ENCODE data around the gene ST7. TPM values are rescaled to one million over a fixed set of nuclear protein-coding genes. Genes with fewer than 3 reads are reported as not detected.

Gene ST7
- total and polyA plus RNA-seq, 2 of the 8 experiments (the other 6 are each of a cell fraction or from before 2014, with no cell fraction given) = 16.3 to 18.0 TPM

DNA sequence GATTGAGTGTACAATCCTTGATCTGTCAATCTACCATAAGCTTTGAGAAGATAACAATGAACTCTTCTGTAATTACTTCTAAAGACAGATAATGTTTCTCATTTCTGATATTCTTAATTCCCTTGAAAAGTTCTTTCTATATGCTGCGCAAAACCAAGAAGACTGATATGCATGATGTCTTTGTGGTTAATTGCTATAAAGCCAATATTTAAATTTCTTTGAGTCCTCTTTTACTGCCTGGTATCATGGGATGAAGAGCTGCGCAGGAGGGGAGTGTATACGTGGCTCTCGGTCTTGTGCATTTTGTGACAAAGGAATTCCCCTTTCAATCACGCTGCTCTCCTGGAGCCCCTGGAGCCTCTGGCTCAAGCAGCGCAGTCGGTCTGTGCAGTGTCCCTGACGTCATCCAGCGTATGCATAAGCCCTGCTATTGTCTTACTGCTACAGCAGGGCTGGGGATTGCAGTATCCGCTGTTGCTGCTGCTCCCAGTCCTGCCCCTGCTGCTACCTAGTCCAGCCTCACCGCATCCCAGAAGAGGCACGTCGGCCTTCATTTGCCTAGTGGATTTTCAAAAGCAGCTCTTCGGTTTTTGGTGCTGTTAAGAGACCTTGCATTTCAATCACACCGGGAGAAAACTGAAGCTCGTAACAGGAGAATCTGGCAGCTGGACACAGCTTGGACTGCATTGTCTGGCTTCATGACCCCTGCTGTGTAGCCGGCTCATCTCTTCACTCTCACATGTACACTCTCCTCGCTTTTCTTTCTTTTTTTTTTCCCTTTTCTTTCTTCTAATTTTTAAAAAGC lies 66.7 kb downstream of the ST7 start:
- H2AK5ac ChIP-seq (ENCODE audit: low read depth, low read length) = no peak overlapping the region
- no peak overlapping the region for H3K56ac ChIP-seq (replicated peaks; ENCODE audit: insufficient read length, low read depth, low read length)
- peak overlapping the region in 1 of 2 experiments; percentile 53; a peak in 2 of 4 replicates for H3K4me2 ChIP-seq (ENCODE audit: insufficient read depth in 1 of 2, low read depth in 2 of 2, low read length in 2 of 2)
- no peaks in the 10 kb centered on the region for H4K20me1 ChIP-seq (replicated peaks in 1 of 2; ENCODE audit: control insufficient read depth in 1 of 2, insufficient read depth in 2 of 2, low read length in 2 of 2)
- ChIA-PET POLR2A (ENCODE audit: partially characterized antibody) (interaction anchor here (1.0 kb wide), 1 partner anchor 33 kb away, joined by 3 read pairs; no protein-coding TSS in a partner anchor), CTCF (ENCODE audit: partially characterized antibody) (no interaction called here)
- no peak overlapping the region for H4K91ac ChIP-seq (replicated peaks; ENCODE audit: insufficient read length, low read length)
- no peak overlapping the region for H2AFZ ChIP-seq (ENCODE audit: low read length)
- no peak overlapping the region for H2BK120ac ChIP-seq (replicated peaks; ENCODE audit: low read depth, low read length)
- peaks cover 0 to 2% of the 10 kb centered on the region in 2 experiments; a peak in 1 of 4 replicates for H3K79me2 ChIP-seq (ENCODE audit: control insufficient read depth in 1 of 2, insufficient read depth in 2 of 2, low read length in 2 of 2)
- H3K27me3 ChIP-seq (replicated peaks in 1 of 4; ENCODE audit: control insufficient read depth in 3 of 4, extremely low read depth in 1 of 4, insufficient read depth in 3 of 4, low read length in 3 of 4) = no peaks in the 10 kb centered on the region
- no peak overlapping the region for H4K8ac ChIP-seq (ENCODE audit: extremely low read depth, insufficient read depth, low read length)
- peak in 1 of 2 experiments; percentile 55 for DNase-seq (ENCODE audit: low read depth in 1 of 2, low spot score in 2 of 2)
- H3K23ac ChIP-seq (ENCODE audit: insufficient read length) = no peak overlapping the region
- no peak for FAIRE-seq
- peaks cover 0 to 7% (median 4%) of the 10 kb centered on the region in 4 experiments for H3K4me1 ChIP-seq (replicated peaks in 1 of 4; ENCODE audit: control insufficient read depth in 3 of 4, insufficient read depth in 4 of 4, low read length in 3 of 4)
- TF ChIP-seq TBP (IDR thresholded peaks at IDR 0.05; ENCODE audit: low read depth, low read length) = no peak
- peak; percentile 82 for TF ChIP-seq CREB1 (IDR thresholded peaks at IDR 0.05)
- TF ChIP-seq ASH2L (IDR thresholded peaks at IDR 0.05; ENCODE audit: low read length) = peak; percentile 52
- 0 out of 2 replicates have a peak overlapping the region, but pooled peaks have one; percentile 37 for H2BK5ac ChIP-seq (ENCODE audit: low read depth, low read length)
- H3K36me3 ChIP-seq (ENCODE audit: control insufficient read depth in 2 of 4, insufficient read depth in 4 of 4, low read length in 3 of 4) = no peaks in the 10 kb centered on the region
- no peaks in the 10 kb centered on the region for H3K23me2 ChIP-seq (ENCODE audit: low read depth, low read length)
- H3K14ac ChIP-seq (ENCODE audit: insufficient read length) = no peak overlapping the region
- H3K18ac ChIP-seq (ENCODE audit: extremely low read depth, low read length) = no peak overlapping the region
- no peak overlapping the region for H2BK20ac ChIP-seq (ENCODE audit: low read length)
- H3K9me3 ChIP-seq (ENCODE audit: insufficient read depth in 2 of 2, low read depth in 1 of 2, low read length in 1 of 2) = no peaks in the 10 kb centered on the region
- no peak overlapping the region for H3K4me3 ChIP-seq (ENCODE audit: extremely low read depth in 1 of 4, insufficient read depth in 2 of 4, low read depth in 3 of 4, low read length in 4 of 4)
- no peak overlapping the region for H3K9ac ChIP-seq (replicated peaks in 1 of 4; ENCODE audit: extremely low read depth in 1 of 4, low read depth in 3 of 4, low read length in 3 of 4)
- no peak overlapping the region for H2BK15ac ChIP-seq (ENCODE audit: low read length)
- no peak overlapping the region for H3K4ac ChIP-seq (replicated peaks; ENCODE audit: insufficient read length, low read depth, low read length)
- H3K27ac ChIP-seq (ENCODE audit: low read depth, low read length) = no peak overlapping the region; the same call in 1 of the 2 replicates
- H4K5ac ChIP-seq (ENCODE audit: insufficient read length, low read depth, low read length) = no peak overlapping the region
- WGBS, 2 experiments (ENCODE audit: extremely low coverage in 1 of 2, insufficient coverage in 1 of 2, insufficient read length in 1 of 2, insufficient replicate concordance in 2 of 2, low coverage in 1 of 2, low lambda C conversion rate in 2 of 2, missing lambda C conversion rate in 1 of 2) = 52% methylated on average over 18 of the region's 18 CpGs; no CpG with 5 or more reads in 1 of the 2 experiments
- no peaks in the 10 kb centered on the region for H3K79me1 ChIP-seq (ENCODE audit: low read depth, low read length)
- no peak overlapping the region for H2BK12ac ChIP-seq (ENCODE audit: low read depth, low read length)

All from H1 (cell line).